Activated naive CD4-positive, alpha-beta T cell treated with anti-CD3 and anti-CD28 coated beads for 36 hours (primary cell): ENCODE measurements around the gene COL4A1. TPM values are rescaled to one million over a fixed set of nuclear protein-coding genes. Genes with fewer than 3 reads are reported as not detected.
A peak's percentile ranks its signal among the peaks of the same experiment; 100 is the strongest.

Experiments
- CTCF ChIA-PET: fragments of 350-600 bp; sonication (Branson Sonifier 250); formaldehyde crosslinking; loops from one replicate; lab custom pipeline; 2021; ENCODE audit warnings: antibody characterized with exemption; lab: Charles Lee
- DNase-seq: peaks from one replicate; pipeline ENCODE4 v3.0.0-alpha.2; 2020
- H3K27ac Mint-ChIP-seq: one replicate; pipeline ENCODE4 v1.8.0; 2021; ENCODE audit warnings: mild to moderate bottlenecking, mixed read lengths
- H3K27me3 Mint-ChIP-seq: one replicate; pipeline ENCODE4 v1.8.0; 2021; ENCODE audit warnings: low read depth, mixed read lengths
- H3K36me3 Mint-ChIP-seq: one replicate; pipeline ENCODE4 v1.8.0; 2021; ENCODE audit warnings: low read depth, mixed read lengths
- H3K4me1 Mint-ChIP-seq: one replicate; pipeline ENCODE4 v1.8.0; 2021; ENCODE audit warnings: low read depth, mixed read lengths
- H3K4me3 Mint-ChIP-seq: one replicate; pipeline ENCODE4 v1.8.0; 2021; ENCODE audit warnings: mild to moderate bottlenecking, moderate library complexity, mixed read lengths
- H3K9me3 Mint-ChIP-seq: one replicate; pipeline ENCODE4 v1.8.0; 2021; ENCODE audit warnings: mixed read lengths
- intact Hi-C: fragments of 100-400 bp; cut with micrococcal nuclease; formaldehyde crosslinking; loops from one replicate; pipeline ENCODE4 v1.15.1; 2023
- total RNA-seq, 2 experiments: library from RNA; stranded (reverse); gene quantifications; one replicate each; pipeline ENCODE4 v1.2.3, GENCODE V29; 2021

Gene COL4A1
- total RNA-seq, 2 experiments from 2014 or later: 0.07 TPM; not detected in 1

DNA sequence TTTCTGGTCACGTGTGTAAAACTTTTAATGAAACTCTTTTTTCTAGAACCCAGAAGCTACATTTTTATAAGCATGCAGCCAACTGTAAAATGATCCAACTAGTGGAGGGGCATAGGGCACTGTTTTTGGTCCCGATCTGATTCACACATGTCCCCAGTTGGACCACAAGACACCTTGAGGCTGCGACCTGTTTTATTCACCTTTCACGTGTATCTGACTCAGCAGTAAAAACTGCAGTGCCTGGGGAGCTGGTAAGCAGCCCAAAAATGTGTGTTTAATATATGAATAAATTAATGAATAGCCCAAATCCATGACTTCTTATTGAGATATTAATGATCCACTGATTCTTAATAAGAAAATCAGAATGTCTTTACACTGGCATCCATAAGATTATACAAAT is 140.4 kb downstream of the COL4A1 start:
- DNase-seq: no peak
- intact Hi-C loops: no loop called here
- no peaks in the 10 kb centered on the region for H3K9me3 Mint-ChIP-seq
- H3K27me3 Mint-ChIP-seq: peaks cover 10% of the 10 kb centered on the region
- no peak overlapping the region for H3K4me3 Mint-ChIP-seq
- H3K27ac Mint-ChIP-seq: no peak overlapping the region
- H3K4me1 Mint-ChIP-seq: no peaks in the 10 kb centered on the region
- no peaks in the 10 kb centered on the region for H3K36me3 Mint-ChIP-seq
- CTCF ChIA-PET: interaction anchor here (0.9 kb wide), 1 partner anchor 12 kb away, joined by 3 read pairs; no protein-coding TSS in a partner anchor

GRCh38 chr13:110164706-110165105 is 142.3 kb downstream of the COL4A1 start:
- no peaks in the 10 kb centered on the region for H3K36me3 Mint-ChIP-seq
- no peak for DNase-seq
- H3K4me3 Mint-ChIP-seq: no peak overlapping the region
- peaks cover 12% of the 10 kb centered on the region for H3K27me3 Mint-ChIP-seq
- CTCF ChIA-PET: no interaction called here
- intact Hi-C loops: no loop called here
- no peaks in the 10 kb centered on the region for H3K4me1 Mint-ChIP-seq
- H3K9me3 Mint-ChIP-seq: no peaks in the 10 kb centered on the region
- no peak overlapping the region for H3K27ac Mint-ChIP-seq

- no peaks in the 10 kb centered on the region for H3K9me3 Mint-ChIP-seq
- no peaks in the 10 kb centered on the region for H3K36me3 Mint-ChIP-seq
- intact Hi-C loops: no loop called here
- H3K4me1 Mint-ChIP-seq: no peaks in the 10 kb centered on the region
- H3K27me3 Mint-ChIP-seq: peaks cover 9% of the 10 kb centered on the region
- CTCF ChIA-PET: no interaction called here
- no peak overlapping the region for H3K4me3 Mint-ChIP-seq
- no peak overlapping the region for H3K27ac Mint-ChIP-seq
- no peak for DNase-seq
Observed at GRCh38 chr13:110162866-110163658, 143.9 kb downstream of the COL4A1 start.

GRCh38 chr13:110162053-110162452 is 144.9 kb downstream of the COL4A1 start:
- no peak overlapping the region for H3K4me3 Mint-ChIP-seq
- H3K27ac Mint-ChIP-seq: no peak overlapping the region
- CTCF ChIA-PET: no interaction called here
- DNase-seq: no peak
- intact Hi-C loops: no loop called here
- H3K36me3 Mint-ChIP-seq: no peaks in the 10 kb centered on the region
- no peaks in the 10 kb centered on the region for H3K4me1 Mint-ChIP-seq
- no peaks in the 10 kb centered on the region for H3K9me3 Mint-ChIP-seq
- peaks cover 4% of the 10 kb centered on the region for H3K27me3 Mint-ChIP-seq

GRCh38 chr13:110161112-110161882 is 145.7 kb downstream of the COL4A1 start:
- H3K9me3 Mint-ChIP-seq: no peaks in the 10 kb centered on the region
- H3K27ac Mint-ChIP-seq: no peak overlapping the region
- no peaks in the 10 kb centered on the region for H3K4me1 Mint-ChIP-seq
- intact Hi-C loops: no loop called here
- H3K4me3 Mint-ChIP-seq: no peak overlapping the region
- H3K27me3 Mint-ChIP-seq: peaks cover 4% of the 10 kb centered on the region
- H3K36me3 Mint-ChIP-seq: no peaks in the 10 kb centered on the region
- no peak for DNase-seq
- CTCF ChIA-PET: no interaction called here

- Mint-ChIP-seq H3K4me3 (no peak overlapping the region), H3K27ac (no peak overlapping the region), H3K4me1 (no peaks in the 10 kb centered on the region), H3K36me3 (no peaks in the 10 kb centered on the region), H3K9me3 (peaks cover 3% of the 10 kb centered on the region), H3K27me3 (peaks cover 2% of the 10 kb centered on the region)
- DNase-seq: no peak
- CTCF ChIA-PET: interaction anchor here (0.7 kb wide), 1 partner anchor 1895 kb away, joined by 3 read pairs; no protein-coding TSS in a partner anchor
- intact Hi-C loops: no loop called here
Observed at GRCh38 chr13:110158226-110158625, 148.7 kb downstream of the COL4A1 start.

DNA sequence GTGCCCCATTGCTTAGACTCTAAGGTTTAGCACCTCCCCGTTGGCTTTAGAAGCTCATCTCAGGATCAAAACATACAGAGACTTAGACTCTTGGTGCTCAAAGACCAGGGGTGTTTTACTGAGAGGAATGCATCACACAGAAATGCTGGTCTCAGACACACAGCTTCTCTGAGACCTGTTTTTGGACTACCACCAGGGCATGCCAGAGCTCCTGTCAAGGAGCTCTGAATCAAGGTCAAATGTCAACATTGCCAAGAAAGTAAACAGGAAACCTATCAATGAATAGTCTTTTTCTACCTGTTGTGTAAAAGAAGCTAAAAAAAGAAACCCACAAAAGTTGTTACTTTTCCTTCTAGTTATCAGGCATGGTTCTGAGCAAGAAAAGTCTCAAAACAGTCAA is 149.2 kb downstream of the COL4A1 start:
- Mint-ChIP-seq H3K36me3 (no peaks in the 10 kb centered on the region), H3K27me3 (peaks cover 2% of the 10 kb centered on the region), H3K9me3 (peaks cover 3% of the 10 kb centered on the region), H3K4me3 (no peak overlapping the region), H3K4me1 (no peaks in the 10 kb centered on the region), H3K27ac (no peak overlapping the region)
- no peak for DNase-seq
- intact Hi-C loops: no loop called here
- CTCF ChIA-PET: no interaction called here

- intact Hi-C loops: no loop called here
- Mint-ChIP-seq H3K4me1 (no peaks in the 10 kb centered on the region), H3K36me3 (no peaks in the 10 kb centered on the region), H3K9me3 (peaks cover 3% of the 10 kb centered on the region), H3K27ac (no peak overlapping the region), H3K27me3 (peaks cover 2% of the 10 kb centered on the region), H3K4me3 (no peak overlapping the region)
- no peak for DNase-seq
- CTCF ChIA-PET: interaction anchor here (0.6 kb wide), 1 partner anchor 268 kb away, joined by 3 read pairs; no protein-coding TSS in a partner anchor
Observed at GRCh38 chr13:110156301-110157049, 150.5 kb downstream of the COL4A1 start.

DNA sequence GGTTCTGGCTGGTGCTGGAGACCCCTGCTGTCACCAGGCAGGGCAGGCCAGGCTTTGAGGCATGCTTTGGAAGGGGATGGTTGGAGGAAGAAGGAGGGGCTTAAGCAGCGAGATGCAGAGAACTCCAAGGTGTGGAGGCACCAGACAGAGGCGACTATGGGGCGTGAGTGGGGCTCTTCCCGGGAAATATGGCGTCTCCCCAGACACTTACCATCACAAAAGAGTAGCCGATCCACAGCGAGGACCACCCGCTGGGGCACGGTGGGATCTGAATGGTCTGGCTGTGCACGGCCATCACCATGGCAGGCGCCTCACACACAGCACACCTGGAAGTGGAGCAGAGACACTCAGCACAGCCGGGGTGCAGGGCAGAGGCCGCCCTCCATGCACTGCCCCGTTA is 151.9 kb downstream of the COL4A1 start:
- Mint-ChIP-seq H3K36me3 (no peaks in the 10 kb centered on the region), H3K9me3 (peaks cover 3% of the 10 kb centered on the region), H3K27ac (no peak overlapping the region), H3K4me3 (no peak overlapping the region), H3K27me3 (no peaks in the 10 kb centered on the region), H3K4me1 (no peaks in the 10 kb centered on the region)
- DNase-seq: no peak
- intact Hi-C loops: no loop called here
- CTCF ChIA-PET: no interaction called here

DNA sequence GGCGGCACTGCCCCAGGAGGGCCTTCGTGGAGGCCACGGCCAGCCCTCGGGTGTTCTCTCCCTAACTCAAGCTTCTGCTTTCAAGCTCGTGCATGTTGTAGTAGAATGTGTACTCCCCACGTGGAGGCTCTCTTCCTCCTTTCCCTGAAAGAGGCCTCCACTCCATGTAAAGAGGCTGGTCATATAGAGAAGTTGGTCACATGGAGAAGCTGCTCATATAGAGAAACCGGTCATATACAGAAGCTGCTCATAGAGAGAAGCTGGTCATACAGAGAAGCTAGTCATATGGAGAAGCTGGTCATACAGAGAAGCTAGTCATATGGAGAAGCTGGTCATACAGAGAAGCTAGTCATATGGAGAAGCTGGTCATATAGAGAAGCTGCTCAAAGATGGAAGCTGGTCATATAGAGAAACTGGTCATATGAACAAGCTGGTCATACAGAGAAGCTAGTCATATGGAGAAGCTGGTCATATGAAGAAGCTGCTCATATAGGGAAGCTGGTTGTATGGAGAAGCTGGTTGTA is 152.5 kb downstream of the COL4A1 start:
- H3K9me3 Mint-ChIP-seq: peaks cover 3% of the 10 kb centered on the region
- CTCF ChIA-PET: interaction anchor here (0.6 kb wide), 2 partner anchors 12 to 38 kb away, joined by 3 read pairs; no protein-coding TSS in a partner anchor
- DNase-seq: no peak
- intact Hi-C loops: no loop called here
- H3K27ac Mint-ChIP-seq: peak overlapping the region; percentile 59
- no peak overlapping the region for H3K4me3 Mint-ChIP-seq
- H3K4me1 Mint-ChIP-seq: no peaks in the 10 kb centered on the region
- H3K36me3 Mint-ChIP-seq: no peaks in the 10 kb centered on the region
- H3K27me3 Mint-ChIP-seq: no peaks in the 10 kb centered on the region

- Mint-ChIP-seq H3K36me3 (no peaks in the 10 kb centered on the region), H3K27ac (no peak overlapping the region), H3K4me3 (no peak overlapping the region), H3K27me3 (peaks cover 2% of the 10 kb centered on the region), H3K4me1 (no peaks in the 10 kb centered on the region), H3K9me3 (peaks cover 3% of the 10 kb centered on the region)
- CTCF ChIA-PET: no interaction called here
- intact Hi-C loops: no loop called here
- DNase-seq: no peak
Observed at GRCh38 chr13:110152351-110152750, 154.6 kb downstream of the COL4A1 start.

DNA sequence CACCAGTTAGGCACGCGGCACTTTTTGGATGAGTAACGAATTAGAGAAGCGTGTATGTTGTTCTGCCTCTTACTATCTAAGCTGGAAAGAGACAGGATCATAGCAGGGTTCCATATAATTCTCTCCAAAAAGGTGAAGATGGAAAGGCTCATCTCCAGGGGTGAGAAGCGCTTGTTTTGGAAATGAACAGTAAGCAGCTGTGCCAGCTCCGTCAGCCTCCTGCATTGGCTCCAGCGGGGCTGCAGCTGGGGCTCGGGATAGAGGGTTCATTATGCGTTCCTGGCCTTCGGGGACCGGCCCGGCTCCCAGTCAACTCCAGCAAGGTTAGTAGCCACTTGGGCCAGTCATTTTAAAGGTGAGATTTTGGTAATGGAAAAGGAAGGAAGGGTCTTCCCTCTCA is 155.5 kb downstream of the COL4A1 start:
- Mint-ChIP-seq H3K27me3 (peaks cover 2% of the 10 kb centered on the region), H3K4me1 (no peaks in the 10 kb centered on the region), H3K36me3 (no peaks in the 10 kb centered on the region), H3K9me3 (peaks cover 3% of the 10 kb centered on the region), H3K27ac (no peak overlapping the region), H3K4me3 (no peak overlapping the region)
- intact Hi-C loops: no loop called here
- CTCF ChIA-PET: no interaction called here
- DNase-seq: no peak
